Right lobe of liver (tissue), 4 donors: ENCODE results near the gene FASLG.

Experiments used
- CTCF ChIP-seq, 4 donors: fragments of 200-600 bp in 3 of 4; fragments of 450-650 bp in 1 of 4; IDR thresholded peaks; one replicate each; pipeline versions ENCODE4 v1.5.1 to v1.8.0; 2016 to 2022; ENCODE audit warnings: antibody characterized with exemption in 4 of 4, mild to moderate bottlenecking in 2 of 4
- POLR2A ChIP-seq: fragments of 450-650 bp; IDR thresholded peaks from one replicate; pipeline ENCODE4 v1.6.1; 2017; ENCODE audit warnings: antibody characterized with exemption, mild to moderate bottlenecking
- donor health status: DM: no; HTN: no; CAD: no.
- donor health status: DM: no; HTN: no; CAD: no.
- donor health status: DM: no; HTN: yes; CAD: no.

GRCh38 chr1:172627702-172628101 is 31.2 kb upstream of the FASLG start:
- TF ChIP-seq CTCF (IDR thresholded peaks at IDR 0.05) (no peak), POLR2A (no peak)
